Glutamatergic neuron (in vitro differentiated cells): ENCODE measurements around the gene OR52D1. TPM values are rescaled to one million over a fixed set of nuclear protein-coding genes. Genes with fewer than 3 reads are reported as not detected.

ENCODE experiments used
- DNase-seq: peaks from one replicate; pipeline ENCODE4 v3.0.0; 2022
- H3K27ac Mint-ChIP-seq: one replicate; pipeline ENCODE4 v1.8.0; 2020; ENCODE audit warnings: mild to moderate bottlenecking, mixed read lengths, inconsistent platforms; ENCODE audit not compliant: unreplicated experiment
- H3K27me3 Mint-ChIP-seq: one replicate; pipeline ENCODE4 v1.8.0; 2020; ENCODE audit warnings: mild to moderate bottlenecking, moderate library complexity, mixed read lengths, inconsistent platforms; ENCODE audit not compliant: unreplicated experiment
- H3K36me3 Mint-ChIP-seq: one replicate; pipeline ENCODE4 v1.8.0; 2020; ENCODE audit warnings: mild to moderate bottlenecking, mixed read lengths, inconsistent platforms; ENCODE audit not compliant: unreplicated experiment
- H3K4me1 Mint-ChIP-seq: one replicate; pipeline ENCODE4 v1.8.0; 2020; ENCODE audit warnings: mild to moderate bottlenecking, low read depth, mixed read lengths, inconsistent platforms; ENCODE audit not compliant: unreplicated experiment
- H3K4me3 Mint-ChIP-seq: one replicate; pipeline ENCODE4 v1.8.0; 2020; ENCODE audit warnings: mild to moderate bottlenecking, mixed read lengths, inconsistent platforms; ENCODE audit not compliant: unreplicated experiment
- H3K9me3 Mint-ChIP-seq: one replicate; pipeline ENCODE4 v1.8.0; 2020; ENCODE audit warnings: mild to moderate bottlenecking, moderate library complexity, mixed read lengths, inconsistent platforms; ENCODE audit not compliant: unreplicated experiment
- CTCF ChIP-seq: fragments of 200-600 bp; sonication (generic); IDR thresholded peaks from one replicate; pipeline ENCODE4 v1.5.0; 2021; ENCODE audit not compliant: partially characterized antibody, unreplicated experiment
- total RNA-seq: library from RNA; stranded (reverse); fragmentation: NEBNext Ultra II Directional; extraction: Animal tissue kit (Norgen Biotek cat#: 25700); gene quantifications from one replicate; pipeline ENCODE4 v1.2.1, GENCODE V29; 2021; ENCODE audit not compliant: unreplicated experiment

The OR52D1 gene
- total RNA-seq, 1 donor from 2014 or later: not detected

- H3K9me3 Mint-ChIP-seq: no peaks in the 10 kb centered on the region
- no peaks in the 10 kb centered on the region for H3K27me3 Mint-ChIP-seq
- no peak overlapping the region for H3K4me3 Mint-ChIP-seq
- H3K36me3 Mint-ChIP-seq: no peaks in the 10 kb centered on the region
- H3K27ac Mint-ChIP-seq: no peak overlapping the region
- no peak for TF ChIP-seq CTCF
- no peaks in the 10 kb centered on the region for H3K4me1 Mint-ChIP-seq
- no peak for DNase-seq
Measured at GRCh38 chr11:5486421-5486820, 2.1 kb upstream of the OR52D1 start.

DNA sequence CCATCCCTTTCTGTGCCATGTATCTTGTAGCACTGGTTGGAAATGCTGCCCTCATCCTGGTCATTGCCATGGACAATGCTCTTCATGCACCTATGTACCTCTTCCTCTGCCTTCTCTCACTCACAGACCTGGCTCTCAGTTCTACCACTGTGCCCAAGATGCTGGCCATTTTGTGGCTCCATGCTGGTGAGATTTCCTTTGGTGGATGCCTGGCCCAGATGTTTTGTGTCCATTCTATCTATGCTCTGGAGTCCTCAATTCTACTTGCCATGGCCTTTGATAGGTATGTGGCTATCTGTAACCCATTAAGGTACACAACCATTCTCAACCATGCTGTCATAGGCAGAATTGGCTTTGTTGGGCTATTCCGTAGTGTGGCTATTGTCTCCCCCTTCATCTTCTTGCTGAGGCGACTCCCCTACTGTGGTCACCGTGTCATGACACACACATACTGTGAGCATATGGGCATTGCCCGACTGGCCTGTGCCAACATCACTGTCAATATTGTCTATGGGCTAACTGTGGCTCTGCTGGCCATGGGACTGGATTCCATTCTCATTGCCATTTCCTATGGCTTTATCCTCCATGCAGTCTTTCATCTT is 414 bp downstream of the OR52D1 start:
- no peak overlapping the region for H3K4me3 Mint-ChIP-seq
- H3K27ac Mint-ChIP-seq: no peak overlapping the region
- no peaks in the 10 kb centered on the region for H3K4me1 Mint-ChIP-seq
- DNase-seq: no peak
- TF ChIP-seq CTCF: no peak
- no peaks in the 10 kb centered on the region for H3K9me3 Mint-ChIP-seq
- H3K27me3 Mint-ChIP-seq: no peaks in the 10 kb centered on the region
- H3K36me3 Mint-ChIP-seq: no peaks in the 10 kb centered on the region

GRCh38 chr11:5489576-5490357 is 1.3 kb downstream of the OR52D1 start:
- no peaks in the 10 kb centered on the region for H3K36me3 Mint-ChIP-seq
- H3K27me3 Mint-ChIP-seq: no peaks in the 10 kb centered on the region

DNA sequence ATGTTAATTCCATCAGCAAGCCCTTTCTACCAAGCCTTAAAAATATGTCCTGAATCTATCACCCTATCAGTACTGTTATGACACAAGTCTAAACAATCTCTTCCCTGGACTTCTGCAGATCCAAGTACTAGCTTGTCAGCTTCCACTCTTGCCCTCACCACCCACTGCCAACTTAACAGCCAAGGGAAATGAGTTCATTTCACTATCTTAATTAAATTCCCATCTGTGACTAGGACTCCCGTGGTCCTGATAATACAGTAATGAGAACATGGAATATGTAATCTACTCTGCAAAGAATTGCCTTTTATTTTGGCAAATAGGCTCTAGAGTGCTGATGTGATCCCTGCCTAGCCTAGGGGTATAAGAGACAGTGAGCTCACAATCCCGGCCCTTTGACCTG is 11.2 kb downstream of the OR52D1 start:
- no peaks in the 10 kb centered on the region for H3K4me1 Mint-ChIP-seq
- DNase-seq: no peak
- H3K9me3 Mint-ChIP-seq: no peaks in the 10 kb centered on the region
- H3K27ac Mint-ChIP-seq: no peak overlapping the region
- no peak overlapping the region for H3K4me3 Mint-ChIP-seq
- no peak for TF ChIP-seq CTCF
- H3K27me3 Mint-ChIP-seq: no peaks in the 10 kb centered on the region
- H3K36me3 Mint-ChIP-seq: no peaks in the 10 kb centered on the region

More at GRCh38 chr11:5489576-5490357, 1.3 kb downstream of the OR52D1 start:
- Mint-ChIP-seq H3K9me3 (no peaks in the 10 kb centered on the region), H3K27ac (no peak overlapping the region), H3K4me3 (no peak overlapping the region), H3K4me1 (no peaks in the 10 kb centered on the region)
- no peak for TF ChIP-seq CTCF
- DNase-seq: no peak

- no peak for TF ChIP-seq CTCF
- no peaks in the 10 kb centered on the region for H3K4me1 Mint-ChIP-seq
- H3K36me3 Mint-ChIP-seq: no peaks in the 10 kb centered on the region
- no peak overlapping the region for H3K4me3 Mint-ChIP-seq
- DNase-seq: no peak
- H3K27me3 Mint-ChIP-seq: no peaks in the 10 kb centered on the region
- no peaks in the 10 kb centered on the region for H3K9me3 Mint-ChIP-seq
- no peak overlapping the region for H3K27ac Mint-ChIP-seq
Measured at GRCh38 chr11:5500393-5500801, 11.9 kb downstream of the OR52D1 start.
